RWPE1 (cell line): ENCODE measurements around the gene AFG3L2.

Source experiments
- CTCF ChIA-PET: fragments of 350-600 bp; sonication (Branson Sonifier 250); formaldehyde crosslinking; extraction: SDS; loops from one replicate; lab custom pipeline; 2021; lab: Yijun Ruan, JAX
- POLR2A ChIA-PET: fragments of 400-600 bp; formaldehyde crosslinking; extraction: SDS; loops from one replicate; lab custom pipeline; 2020; ENCODE audit warnings: antibody characterized with exemption; ENCODE audit not compliant: low non-redundant PET; lab: Yijun Ruan, JAX
- DNase-seq: peaks from one replicate; pipeline ENCODE4 v3.0.0; 2012; ENCODE audit warnings: low spot score
- H3K27ac ChIP-seq: fragments of 450-650 bp; 2 replicates; pipeline ENCODE4 v1.5.1; 2017
- CTCF ChIP-seq: fragments of 450-650 bp; conservative IDR thresholded peaks from 2 replicates; pipeline ENCODE4 v1.5.1; 2017; ENCODE audit warnings: low read depth, mild to moderate bottlenecking

The AFG3L2 gene

DNA sequence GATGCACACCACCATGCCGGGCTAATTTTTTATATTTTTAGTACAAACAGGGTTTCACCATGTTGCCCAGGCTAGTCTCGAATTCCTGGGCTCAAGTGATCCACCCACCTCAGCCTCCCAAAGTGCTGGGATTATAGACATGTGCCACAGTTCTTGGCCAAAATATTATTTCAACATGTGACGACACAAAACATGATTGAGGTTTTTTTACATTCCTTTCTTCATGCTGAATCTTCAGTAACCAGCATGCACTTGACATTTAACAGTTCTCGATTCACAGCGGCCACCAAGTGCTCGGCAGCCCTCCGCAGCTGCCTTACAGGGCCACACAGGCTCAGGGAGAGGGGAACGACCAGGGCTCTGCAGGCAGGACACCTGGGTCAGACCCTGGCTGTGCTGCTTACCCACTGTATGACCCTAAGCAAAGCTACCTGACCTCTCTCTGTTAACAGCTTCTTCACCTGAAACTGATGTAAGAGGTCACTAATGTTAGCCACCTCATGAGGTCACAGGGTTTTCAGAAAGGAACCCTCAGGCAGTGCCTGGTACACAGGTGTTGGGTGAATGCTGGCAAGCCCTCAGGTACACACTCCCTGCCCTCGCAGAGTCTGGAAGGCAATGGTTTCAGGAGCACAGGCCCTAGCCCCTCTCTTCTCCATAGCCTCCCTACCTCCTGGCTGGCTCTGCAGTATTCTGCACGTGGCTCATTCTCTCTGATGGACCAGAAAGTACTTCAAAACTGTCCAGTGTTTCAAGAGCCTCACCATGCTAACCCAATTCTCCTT, 43.3 kb downstream of the AFG3L2 start:
- TF ChIP-seq CTCF, result no peak
- POLR2A ChIA-PET, result no interaction called here
- DNase-seq, result no peak
- H3K27ac ChIP-seq, result peak overlapping the region; percentile 51
- CTCF ChIA-PET, result no interaction called here

GRCh38 chr18:12330766-12331165, 46.3 kb downstream of the AFG3L2 start:
- POLR2A ChIA-PET, result no interaction called here
- no peak for DNase-seq
- H3K27ac ChIP-seq, result 0 out of 2 replicates have a peak overlapping the region, but pooled peaks have one; percentile 3
- CTCF ChIA-PET, result interaction anchor here (0.5 kb wide), 1 partner anchor 57 kb away, joined by 3 read pairs; no protein-coding TSS in a partner anchor
- TF ChIP-seq CTCF, result no peak

GRCh38 chr18:12329125-12329698, 47.8 kb downstream of the AFG3L2 start:
- DNase-seq, result no peak
- peak overlapping the region; percentile 41 for H3K27ac ChIP-seq
- no peak for TF ChIP-seq CTCF
- POLR2A ChIA-PET, result no interaction called here
- CTCF ChIA-PET, result interaction anchor here (0.9 kb wide), 1 partner anchor 290 kb away, joined by 3 read pairs; no protein-coding TSS in a partner anchor

DNA sequence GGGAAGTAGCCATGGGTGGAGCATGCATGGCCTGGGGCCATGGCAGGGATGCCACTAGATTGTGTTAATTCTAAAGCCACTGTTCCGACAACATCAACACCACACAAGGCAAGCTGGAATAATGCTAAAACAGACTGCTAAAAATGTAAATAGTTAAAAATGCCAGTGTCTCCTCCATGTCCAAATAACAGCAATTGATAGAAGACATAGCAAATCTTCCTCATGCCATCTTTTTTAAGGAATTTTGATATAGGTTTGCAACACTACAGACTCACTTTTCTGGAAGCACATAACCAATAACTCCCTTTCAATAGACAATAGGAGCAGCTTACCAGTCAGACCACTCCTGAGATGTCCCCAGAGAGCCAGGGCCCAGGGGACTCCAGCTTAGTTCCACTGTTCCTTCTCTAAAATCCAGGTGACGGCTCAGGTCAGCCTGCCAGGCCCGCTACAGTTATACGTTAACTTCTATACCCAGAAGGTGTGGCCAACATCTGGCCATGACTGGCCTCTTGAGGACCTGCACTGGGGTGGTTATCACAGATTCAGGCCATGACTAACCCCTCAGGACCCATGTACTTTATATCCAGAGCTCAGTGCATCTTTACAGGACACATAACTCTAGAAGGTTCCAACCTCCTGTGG, 48.7 kb downstream of the AFG3L2 start:
- TF ChIP-seq CTCF, result peak; percentile 21; the same call in 1 of the 2 replicates
- H3K27ac ChIP-seq, result peak overlapping the region; percentile 58
- ChIA-PET CTCF (interaction anchor here (0.5 to 1.3 kb wide), 11 partner anchors 8 to 517 kb away, joined by 3 to 6 read pairs (median 4); no protein-coding TSS in a partner anchor), POLR2A (no interaction called here)
- no peak for DNase-seq

- H3K27ac ChIP-seq, result peak overlapping the region; percentile 58
- DNase-seq, result peak; percentile 71
- CTCF ChIA-PET, result interaction anchor here (0.6 to 1.3 kb wide), 11 partner anchors 8 to 669 kb away, joined by 3 to 6 read pairs (median 4); no protein-coding TSS in a partner anchor
- POLR2A ChIA-PET, result no interaction called here
- peak; percentile 70 for TF ChIP-seq CTCF
Observed at GRCh38 chr18:12327510-12328178, 49.4 kb downstream of the AFG3L2 start.
